Stimulated activated CD8-positive, alpha-beta memory T cell treated with anti-CD3 and anti-CD28 coated beads, Interleukin-7, amount 100 ng/mL, for 1 hour (primary cell): ENCODE measurements around the gene LRCOL1.

Experiments used
- DNase-seq, 2 donors: peaks; one replicate each; pipeline ENCODE4 v3.0.0-alpha.2; 2020; ENCODE audit warnings: low read depth in 2 of 2

The LRCOL1 gene

DNA sequence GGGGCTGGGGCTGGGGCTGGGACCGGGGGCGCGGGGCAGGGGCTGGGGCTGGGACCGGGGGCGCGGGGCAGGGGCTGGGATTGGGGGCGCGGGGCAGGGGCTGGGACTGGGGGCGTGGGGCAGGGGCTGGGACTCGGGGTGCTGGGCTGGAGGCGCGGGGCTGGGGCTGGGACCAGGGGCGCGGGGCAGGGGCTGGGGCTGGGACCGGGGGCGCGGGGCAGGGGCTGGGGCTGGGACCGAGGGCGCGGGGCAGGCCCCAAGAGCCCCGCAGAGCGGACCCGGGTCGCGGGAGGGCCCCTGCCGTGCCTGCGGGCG lies 8.6 kb upstream of the LRCOL1 start:
- DNase-seq = no peak

DNA sequence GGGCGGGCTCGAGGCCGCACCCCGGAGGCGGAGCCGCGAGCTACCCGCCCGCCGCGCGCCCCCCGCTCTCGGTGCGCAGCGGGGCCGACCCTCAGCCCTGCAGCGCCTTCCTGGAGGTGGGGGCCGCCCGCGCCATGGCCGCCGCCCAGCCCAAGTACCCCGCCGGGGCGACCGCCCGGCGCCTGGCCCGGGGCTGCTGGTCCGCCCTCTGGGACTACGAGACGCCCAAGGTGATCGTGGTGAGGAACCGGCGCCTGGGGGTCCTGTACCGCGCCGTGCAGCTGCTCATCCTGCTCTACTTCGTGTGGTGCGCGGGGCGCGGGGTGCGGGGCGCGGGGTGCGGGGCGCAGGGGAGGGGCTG lies 8.3 kb upstream of the LRCOL1 start, which contains the start of gene P2RX2:
Gene P2RX2 (plus strand): TSS at position 94 of the 361 bp plus-strand sequence. CDS start 41 bp downstream, at position 135.
- no peak for DNase-seq

DNA sequence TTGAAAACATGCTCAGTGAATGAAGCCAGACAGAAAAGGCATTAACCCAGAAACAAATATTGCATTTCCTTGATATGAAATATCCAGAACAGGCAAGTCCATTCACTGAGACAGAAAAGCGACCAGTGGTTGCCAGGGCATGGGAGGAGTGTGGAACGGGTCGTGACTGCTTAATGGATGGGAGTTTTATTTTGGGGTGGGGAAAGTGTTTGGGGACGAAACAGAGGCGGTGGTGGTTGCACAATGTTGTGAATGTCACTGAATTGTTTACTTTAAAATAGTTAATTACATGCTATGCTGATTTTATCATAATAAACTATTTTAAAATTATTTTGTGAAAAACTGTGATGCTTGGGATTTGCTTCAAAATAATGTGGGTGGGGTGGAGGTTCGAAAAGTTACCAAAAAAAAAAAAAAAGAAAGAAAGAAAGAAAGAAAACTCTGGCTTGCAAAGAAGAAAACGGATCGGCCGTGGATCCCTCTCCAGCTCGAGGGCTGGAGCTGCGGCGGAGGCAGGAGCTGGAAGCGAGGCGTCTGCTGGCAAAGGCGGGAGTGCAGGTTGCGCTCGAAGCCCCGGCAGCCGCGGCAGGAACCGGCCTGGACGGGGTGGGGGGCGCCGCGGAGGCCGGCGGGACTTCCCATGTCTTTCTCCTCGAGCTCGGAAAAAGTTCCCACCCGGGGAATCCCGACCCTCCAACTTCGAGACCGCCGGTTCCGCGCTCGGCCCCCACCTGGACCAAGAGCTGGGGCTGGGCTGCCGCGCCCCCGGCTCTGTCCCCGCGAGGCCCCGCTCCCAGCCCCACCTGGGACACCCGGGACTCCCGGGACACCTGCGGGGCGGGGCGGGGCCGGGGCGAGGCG lies 7.7 kb upstream of the LRCOL1 start:
- DNase-seq = no peak

DNA sequence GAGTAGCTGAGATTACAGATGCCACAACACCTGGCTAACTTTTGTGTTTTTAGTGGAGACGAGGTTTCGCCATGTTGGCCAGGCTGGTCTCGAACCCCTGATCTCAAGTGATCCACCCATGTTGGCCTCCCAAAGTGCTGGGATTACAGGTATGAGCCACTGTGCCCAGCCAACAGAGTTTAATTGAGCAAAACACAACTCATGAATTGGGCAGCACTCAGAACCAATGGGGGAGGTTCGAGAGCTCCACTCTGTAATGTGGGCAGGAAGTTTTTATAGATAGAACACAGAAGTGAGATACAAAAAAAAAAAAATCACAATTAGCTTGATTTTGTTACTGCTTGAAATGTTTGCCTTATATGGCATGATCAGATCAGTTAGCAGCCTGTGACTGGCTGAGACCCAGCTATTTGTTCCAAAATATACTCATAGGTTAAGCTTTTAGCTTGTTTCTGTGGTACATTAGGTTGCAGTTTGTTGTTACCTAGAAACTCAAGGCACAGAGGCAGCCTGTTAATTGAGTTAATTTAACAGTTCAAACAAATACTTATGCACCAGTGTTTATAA lies 6.8 kb upstream of the LRCOL1 start:
- DNase-seq = no peak

DNA sequence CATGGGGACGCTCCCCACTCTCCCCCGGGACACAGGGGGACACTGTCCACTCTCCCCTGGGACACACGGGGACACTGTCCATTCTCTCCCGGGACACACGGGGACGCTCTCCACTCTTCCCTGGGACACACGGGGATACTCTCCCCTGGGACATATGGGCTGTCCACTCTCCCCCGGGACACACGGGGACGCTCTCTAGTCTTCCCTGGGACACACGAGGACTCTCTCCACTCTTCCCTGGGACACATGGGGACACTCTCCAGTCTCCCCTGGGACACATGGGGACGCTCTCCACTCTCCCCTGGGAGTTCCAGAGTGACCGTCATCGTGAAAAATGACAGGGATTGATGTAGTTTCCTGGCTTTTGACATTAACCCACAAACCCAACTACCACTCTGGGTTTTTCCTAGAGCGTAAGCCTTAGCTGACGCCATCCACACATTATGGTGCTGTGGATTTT lies 5.2 kb upstream of the LRCOL1 start:
- DNase-seq = no peak

DNA sequence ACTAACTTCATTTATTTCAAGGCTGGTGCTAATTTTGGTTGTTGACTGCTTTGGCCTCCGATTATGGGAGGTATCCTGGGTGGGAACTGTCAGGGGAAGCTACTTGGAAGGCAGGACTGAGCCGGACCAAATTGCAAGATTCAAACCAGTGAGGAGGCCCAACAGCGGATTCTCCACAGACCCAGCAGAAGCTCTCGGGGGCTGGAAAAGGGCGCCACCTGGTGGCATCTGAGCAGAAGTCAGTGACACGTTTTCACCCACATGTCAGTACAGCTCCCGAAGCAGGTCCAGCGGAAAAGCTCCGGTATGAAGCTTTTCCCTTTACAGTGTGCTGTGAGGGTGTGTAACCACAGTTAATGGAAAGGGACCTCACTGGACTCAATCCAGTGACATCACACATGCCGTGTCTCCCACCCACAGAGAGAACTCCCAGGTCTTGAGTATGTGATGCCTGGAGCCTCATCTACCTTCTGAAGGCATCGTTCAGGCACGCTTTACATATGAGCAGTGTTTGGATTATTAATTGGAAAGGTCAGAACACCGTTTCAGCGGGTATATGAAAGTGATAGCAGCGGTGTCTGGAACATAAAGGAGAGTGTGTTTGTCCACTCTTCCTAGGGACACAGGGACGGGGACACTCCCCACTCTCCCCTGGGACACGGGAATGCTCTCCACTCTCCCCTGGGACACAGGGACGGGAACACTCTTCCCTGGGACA lies 4.6 kb upstream of the LRCOL1 start:
- DNase-seq = peak; percentile 51 to 69

DNA sequence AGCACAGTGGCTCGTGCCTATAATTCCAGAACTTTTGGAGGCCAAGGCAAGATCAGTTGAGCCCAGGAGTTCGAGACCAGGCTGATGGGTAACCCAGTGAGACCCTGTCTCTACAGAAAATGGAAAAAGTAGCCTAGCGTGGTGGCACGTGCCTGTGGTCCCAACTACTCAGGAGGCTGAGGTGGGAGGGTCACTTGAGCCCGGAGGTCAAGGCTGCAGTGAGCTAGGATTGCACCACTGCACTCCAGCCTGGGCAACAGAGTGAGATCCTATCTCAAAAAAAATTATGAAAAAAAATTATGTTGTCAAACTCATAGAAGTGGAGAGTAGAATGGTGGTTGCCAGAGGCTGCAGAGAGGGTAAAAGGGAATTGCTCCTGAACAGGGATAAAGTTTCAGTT lies 3.6 kb upstream of the LRCOL1 start:
- DNase-seq = no peak

DNA sequence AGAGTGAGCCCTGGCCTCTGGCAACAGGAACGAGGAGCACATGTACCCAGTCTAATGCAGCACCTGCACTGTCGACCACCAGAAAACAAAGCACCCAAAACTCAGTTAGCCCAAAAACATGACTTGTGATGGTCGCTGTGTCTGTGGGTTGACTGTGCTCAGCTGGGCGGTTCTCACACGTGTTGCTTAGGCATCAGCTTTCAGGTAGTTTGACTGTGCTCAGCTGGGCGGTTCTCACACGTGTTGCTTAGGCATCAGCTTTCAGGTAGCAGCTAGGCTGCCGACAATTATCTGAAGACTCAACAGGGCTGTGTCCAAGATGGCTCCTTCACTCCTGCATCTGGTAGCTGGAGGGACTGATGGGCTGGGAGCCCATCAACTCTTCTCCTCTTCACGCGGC lies 1.2 kb upstream of the LRCOL1 start:
- no peak for DNase-seq

DNA sequence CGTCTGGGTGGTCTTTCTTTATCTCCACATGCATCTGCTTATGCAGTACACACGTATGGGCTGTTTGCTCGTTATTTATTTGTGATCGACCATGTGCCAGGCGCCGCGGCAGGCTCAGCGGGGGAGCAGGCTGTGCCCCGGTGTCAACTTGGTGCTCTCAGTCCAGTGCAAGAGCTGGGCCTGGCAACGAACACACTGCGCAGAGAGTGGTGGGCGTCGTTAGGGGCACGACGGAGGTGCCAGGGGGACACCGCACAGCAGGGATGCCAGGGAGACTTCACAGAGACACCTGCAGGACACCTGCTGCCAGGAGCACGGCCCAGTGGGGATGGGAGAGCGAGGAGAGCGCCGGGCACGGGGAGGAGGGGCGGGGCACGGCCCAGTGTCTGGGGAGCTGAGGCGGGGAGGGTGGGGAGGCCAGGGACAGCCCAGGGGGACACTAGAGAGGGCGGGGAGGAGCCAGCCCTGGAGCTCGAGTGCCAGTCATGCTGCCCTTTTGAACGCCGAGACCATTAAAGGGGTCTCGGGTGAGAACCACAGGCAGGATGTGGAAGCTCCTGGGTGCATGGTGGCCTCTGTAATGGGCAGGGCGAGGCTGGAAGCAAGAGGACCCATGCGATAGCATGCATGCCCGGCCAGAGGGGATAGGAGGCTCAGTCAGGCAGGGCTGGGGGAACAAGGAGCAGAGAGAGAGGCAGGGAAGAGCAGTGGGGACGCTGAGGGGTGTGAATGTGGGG lies 652 bp upstream of the LRCOL1 start:
- no peak for DNase-seq

DNA sequence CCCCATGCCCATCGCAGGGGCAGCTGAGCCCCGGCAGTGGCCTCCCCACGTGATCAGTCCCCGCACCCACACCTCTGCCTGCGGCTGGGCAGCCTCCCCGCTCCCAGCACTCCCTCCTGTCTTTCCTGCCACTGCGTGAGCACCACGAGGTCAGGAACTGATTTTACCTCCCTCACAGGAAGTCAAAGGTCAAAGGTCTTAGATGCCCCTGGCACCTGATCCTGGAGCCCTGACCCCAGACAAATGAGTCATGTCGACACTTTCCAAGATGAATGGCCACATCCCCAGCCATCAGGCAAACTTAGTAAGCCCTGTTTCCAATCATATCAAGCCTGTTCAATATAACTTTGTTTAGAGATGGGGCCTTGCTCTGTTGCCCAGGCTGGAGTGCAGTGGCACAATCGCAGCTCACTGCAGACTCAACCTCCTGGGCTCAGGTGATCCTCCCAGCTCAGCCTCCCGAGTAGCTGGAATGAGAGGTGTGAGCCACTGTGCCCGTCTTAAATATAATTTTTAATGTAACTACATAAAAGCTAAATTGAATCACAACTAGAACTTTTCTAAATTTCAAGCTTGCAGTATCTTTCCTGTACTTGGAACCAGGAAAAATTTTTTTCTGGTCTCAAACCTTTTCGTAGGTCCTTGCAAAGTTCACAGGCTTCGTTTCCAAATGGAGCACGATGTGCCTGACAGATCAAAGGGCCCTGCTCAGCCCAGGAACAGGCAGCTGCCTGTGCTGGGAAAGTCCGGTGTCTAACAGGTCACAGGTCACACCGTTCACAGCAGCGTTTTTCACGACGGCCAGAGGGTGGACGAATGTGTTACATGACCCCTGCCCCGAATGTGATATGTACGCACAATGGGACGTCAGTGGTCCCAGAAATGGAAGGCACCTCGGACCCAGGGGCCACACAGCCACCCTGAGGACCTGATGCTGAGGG lies 1.9 kb downstream of the LRCOL1 start:
- DNase-seq = no peak

DNA sequence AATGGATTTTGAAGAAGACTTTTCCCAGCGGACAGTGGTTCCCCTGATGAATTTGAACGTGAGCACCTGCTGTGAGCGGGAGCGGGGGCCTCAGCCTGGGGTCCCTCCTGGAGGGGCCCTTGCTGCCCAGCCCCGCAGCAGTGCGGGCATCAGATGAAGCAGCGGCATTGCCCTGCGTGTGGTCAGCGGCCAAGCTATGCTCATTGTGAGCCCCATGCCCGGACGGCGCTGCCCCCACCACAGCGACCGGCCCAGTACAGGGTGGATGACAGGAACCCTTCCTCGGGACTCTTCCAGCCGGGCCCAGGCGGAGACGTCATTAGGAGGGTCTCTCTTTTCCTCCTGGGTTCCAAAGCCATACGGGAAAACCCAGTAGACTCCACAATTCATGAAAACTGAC lies 3.5 kb downstream of the LRCOL1 start:
- DNase-seq = no peak

DNA sequence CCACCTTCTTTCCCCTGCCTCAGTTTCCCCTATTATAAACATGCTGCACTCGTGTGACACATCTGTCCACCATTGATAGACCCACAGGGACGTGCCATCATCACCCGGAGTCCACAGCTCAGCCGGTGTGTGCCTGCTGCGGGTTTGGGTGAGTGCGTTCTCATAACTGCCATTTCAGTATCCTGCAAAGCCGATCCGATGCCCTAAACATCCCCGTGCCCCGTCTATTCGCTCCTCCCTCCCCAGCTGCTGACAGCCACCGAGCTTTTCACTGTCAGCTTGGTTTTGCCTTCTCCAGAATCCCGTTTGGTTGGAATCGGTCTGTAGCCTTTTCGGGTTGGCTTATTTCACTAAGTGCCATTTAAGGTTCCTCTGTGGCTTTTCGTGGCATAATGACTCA lies 3.9 kb downstream of the LRCOL1 start:
- DNase-seq = no peak

DNA sequence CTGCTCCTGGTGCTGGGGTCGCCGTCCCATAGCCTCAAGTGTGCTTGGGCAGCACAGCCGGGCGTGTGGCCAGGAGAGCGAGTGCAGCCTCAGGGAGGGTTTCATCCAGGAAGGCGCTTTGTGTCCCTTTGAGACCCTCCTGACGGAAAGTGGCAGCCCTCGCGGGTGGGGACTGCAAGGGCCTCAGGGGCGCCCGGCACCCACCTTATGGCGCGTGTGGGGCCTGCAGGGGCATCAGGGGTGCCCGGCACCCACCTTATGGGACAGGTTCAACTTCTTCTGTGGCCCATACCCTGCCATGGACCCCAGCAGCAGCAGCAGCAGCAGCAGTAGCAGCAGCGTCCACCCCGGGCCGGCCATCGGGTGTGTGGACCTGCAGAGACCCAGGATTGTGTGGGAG lies 4.5 kb downstream of the LRCOL1 start:
- DNase-seq = no peak

DNA sequence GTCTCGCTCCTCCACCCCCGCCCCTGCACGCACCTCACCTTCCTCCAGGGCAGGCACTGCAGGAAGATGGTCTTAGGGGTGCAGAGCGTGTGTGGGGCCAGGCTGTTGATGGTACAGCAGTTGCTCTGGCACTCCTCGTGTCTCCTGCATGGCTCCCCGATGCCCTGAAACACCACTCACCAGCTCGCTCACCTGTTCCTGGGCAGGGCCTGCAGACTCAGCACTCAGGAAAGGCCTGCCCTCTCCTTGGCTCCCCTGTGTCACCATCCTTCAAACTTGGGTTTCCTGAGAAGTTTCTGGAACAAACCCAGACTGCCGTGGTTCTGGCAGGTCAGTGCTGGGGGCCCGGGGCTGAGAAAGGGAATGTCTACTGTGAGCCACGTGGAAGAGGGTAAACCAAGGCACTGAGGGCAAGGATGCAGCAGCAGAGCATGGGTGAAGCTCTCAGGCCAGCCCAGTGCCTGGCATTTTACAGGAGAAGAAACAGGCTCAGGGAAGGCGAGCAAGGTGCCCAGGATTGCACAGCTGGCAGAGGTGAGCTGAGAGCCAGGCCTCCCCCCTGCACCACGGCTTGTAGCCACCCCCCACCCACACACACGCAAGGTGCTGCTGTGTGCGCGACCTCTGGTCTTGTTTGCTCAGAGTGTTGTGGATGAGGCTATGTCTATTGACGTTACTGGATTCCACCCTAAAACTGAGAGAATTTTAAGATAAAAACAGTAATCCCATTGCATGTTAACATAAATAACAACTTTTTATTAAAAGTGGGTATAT lies 5.5 kb downstream of the LRCOL1 start:
- DNase-seq = no peak

DNA sequence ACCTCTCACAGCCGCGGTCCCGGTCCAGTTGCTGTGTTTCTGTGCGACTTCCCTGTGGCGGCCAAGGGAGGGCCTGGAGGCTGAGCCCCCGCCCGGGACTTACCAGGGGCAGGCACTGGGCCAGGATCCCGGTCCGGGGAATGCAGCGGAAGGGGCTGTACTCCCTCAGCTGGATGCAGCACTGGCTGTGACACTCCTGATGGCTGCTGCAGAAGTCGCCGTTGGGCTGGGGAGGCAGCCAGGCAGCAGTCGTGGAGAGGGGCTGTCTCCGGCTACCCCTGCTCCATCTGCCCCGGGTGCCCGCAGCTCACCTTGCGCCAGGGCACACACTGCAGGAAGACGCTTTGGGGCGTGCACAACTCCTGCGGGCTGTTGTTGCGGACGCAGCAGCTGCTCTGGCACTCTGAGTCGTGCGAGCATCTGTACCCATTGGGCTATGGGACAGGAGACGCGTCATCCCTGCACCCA lies 6.2 kb downstream of the LRCOL1 start:
- DNase-seq = no peak

DNA sequence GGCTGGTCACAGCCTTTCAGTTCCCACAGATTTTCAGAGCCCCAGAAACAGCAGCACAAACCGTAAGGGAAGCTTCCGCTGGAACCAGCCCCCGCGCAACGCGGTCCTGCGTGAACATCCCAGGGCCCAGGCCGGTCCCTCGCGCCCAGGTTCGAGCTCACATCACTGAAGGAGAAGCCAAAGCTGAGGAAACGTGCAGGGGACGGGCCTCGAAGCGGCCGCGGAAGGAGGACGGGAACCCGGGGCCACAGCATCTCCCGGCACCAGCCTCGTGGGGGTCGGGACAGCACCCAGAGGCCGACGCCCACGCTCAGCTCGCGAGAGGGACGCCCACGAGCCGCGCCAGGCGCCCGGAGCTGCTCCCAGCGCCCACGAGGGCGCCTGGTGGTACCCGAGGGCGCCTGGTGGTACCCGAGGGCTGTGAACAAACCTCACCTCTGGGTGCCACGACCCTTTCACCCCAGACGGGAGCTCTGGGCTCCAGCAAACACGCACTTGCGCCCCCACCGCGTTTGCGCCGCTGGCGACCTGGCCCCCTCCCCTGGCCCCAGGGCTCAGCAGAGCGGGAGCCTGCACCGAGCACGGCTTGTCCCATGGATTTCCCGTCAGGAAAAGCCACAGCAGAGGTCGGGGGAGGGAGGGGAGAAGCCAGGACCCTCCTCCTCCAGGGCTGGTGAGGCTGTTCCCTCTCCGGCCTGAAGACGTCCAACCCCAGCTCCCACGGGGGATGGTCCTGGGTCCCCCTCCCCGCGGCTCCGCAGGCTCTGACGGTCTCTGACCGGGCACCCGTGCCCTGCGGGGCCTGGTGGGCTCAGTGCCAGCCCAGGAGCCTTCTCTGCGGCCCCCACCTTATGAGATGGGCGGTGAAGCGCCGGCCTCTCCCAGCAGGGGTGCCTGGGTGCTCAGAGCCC lies 6.9 kb downstream of the LRCOL1 start:
- no peak for DNase-seq

DNA sequence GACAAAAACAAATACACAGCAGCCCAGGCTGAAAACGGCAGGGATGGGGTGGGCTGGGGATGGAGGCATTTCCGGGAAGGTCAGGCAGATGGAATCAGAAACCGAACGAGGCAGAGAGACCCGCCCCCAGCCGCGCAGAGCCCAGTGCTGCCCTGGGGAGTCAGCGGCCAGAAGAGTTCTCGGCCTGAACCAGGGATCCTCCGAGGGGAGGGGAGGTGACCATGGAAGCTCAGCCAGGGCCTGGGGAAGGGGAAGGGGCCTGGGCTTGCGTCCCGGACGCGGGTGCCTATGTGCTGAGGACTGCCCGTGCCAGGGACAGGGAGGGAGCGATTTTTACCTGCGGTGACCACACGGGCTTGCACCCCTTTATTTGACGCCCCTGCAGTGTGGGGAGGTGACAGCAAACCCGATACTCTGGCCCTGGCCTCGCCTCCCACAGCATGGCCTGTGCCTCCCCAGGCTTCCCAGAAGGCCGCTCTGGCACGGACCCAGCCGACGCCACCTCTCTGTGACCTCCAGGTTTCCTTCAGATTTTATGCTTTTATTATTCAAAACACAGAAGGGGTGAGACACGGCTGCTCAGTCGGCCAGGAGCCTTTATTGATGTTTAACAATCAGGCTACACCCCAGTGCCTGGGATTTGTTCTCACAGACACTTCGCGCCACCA lies 7.7 kb downstream of the LRCOL1 start:
- no peak for DNase-seq

DNA sequence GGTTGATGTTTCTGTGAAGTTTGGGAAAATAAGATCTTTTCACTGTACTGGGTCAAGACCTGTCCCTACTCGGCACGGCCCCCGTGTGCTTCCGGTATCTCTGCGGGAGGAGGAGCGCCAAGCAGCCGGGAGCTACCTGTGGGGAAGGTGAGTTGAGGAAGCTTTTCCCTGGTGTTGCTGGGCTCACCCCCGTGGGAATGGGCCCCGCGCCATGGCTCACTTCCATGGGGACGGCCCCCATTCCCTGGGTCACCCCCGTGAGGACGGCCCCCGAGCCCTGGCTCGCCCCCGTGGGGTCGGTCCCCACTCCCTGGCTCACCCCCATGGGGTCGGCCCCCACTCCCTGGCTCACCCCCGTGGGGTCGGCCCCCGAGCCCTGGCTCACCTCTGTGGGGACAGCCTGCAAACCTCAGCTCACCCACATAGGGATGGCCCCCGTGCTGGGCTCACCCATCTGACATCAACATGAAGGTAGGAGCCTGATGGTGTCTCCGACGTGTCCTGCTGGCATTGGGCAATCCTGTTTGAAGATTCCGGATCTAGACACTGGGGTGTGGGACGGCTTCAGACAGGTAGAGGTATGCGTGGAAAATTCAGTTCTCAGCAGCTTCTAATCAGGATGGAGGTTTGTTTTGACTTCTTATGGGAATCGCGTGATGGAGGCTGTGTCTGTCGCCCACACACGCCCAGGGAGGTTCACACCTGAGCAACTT lies 9.1 kb downstream of the LRCOL1 start:
- no peak for DNase-seq
